GM12878 (cell line): Measurements from ENCODE around the gene BFSP1. TPM values are rescaled to one million over a fixed set of nuclear protein-coding genes. Genes with fewer than 3 reads are reported as not detected.

Source experiments
- ATAC-seq: fragments of 200-7000 bp; cut with Tn5 transposase; 3 replicates; pipeline ENCODE4 v1.9.1; 2020; ENCODE audit warnings: mild to moderate bottlenecking, moderate library complexity
- BruUV-seq: library from RNA; stranded (reverse); fragments of 400-500 nt; replicated peaks from 2 replicates; lab custom pipeline; 2021; lab: Mats Ljungman, UMichigan
- CTCF ChIA-PET: fragments of 300-600 bp; sonication (Branson Sonifier 250); formaldehyde crosslinking; extraction: SDS; loops from one replicate; lab custom pipeline; 2021; ENCODE audit warnings: inconsistent platforms; lab: Yijun Ruan, JAX
- POLR2A ChIA-PET: fragments of 350-600 bp; formaldehyde crosslinking; extraction: SDS; loops from one replicate; lab custom pipeline; 2021; ENCODE audit warnings: inconsistent platforms; lab: Charles Lee
- RAD21 ChIA-PET: fragments of 300-600 bp; sonication (Branson Sonifier 250); formaldehyde crosslinking; loops from one replicate; lab custom pipeline; 2023; ENCODE audit warnings: antibody characterized with exemption; ENCODE audit not compliant: unreplicated experiment; lab: Charles Lee
- SMC1A ChIA-PET: fragments of 300-600 bp; sonication (Branson Sonifier 250); formaldehyde crosslinking; loops from one replicate; lab custom pipeline; 2023; ENCODE audit not compliant: unreplicated experiment, uncharacterized antibody; lab: Charles Lee
- DNase-seq: peaks from one replicate; pipeline ENCODE4 v3.0.0-alpha.2; 2011; ENCODE audit warnings: low read depth, low spot score
- FAIRE-seq: peaks from 3 replicates; lab custom pipeline; 2011; peaks lifted over from hg19 to GRCh38; lab: Jason Lieb, UNC
- H2AFZ ChIP-seq: 2 replicates; pipeline ENCODE4 v1.6.0; 2011; ENCODE audit warnings: low read depth, low read length, control low read depth; ENCODE audit not compliant: control insufficient read depth
- H3K27ac ChIP-seq: 2 replicates; pipeline ENCODE4 v1.5.1; 2011; ENCODE audit warnings: control low read depth; ENCODE audit not compliant: control insufficient read depth, insufficient read depth
- H3K27me3 ChIP-seq, 2 experiments: replicated peaks in 1 of 2; 2 replicates each; pipeline versions ENCODE4 v1.6.0 to v1.6.1; 2011; ENCODE audit warnings: low read length in 1 of 2; ENCODE audit not compliant: control insufficient read depth in 2 of 2, insufficient read depth in 2 of 2
- H3K36me3 ChIP-seq, 2 experiments: 2 replicates each; pipeline ENCODE4 v1.5.1; 2011; ENCODE audit warnings: low read length in 1 of 2; ENCODE audit not compliant: control insufficient read depth in 2 of 2, insufficient read depth in 2 of 2
- H3K4me1 ChIP-seq: 2 replicates; pipeline ENCODE4 v1.6.1; 2011; ENCODE audit warnings: mild to moderate bottlenecking, low read length, moderate library complexity, mixed read lengths; ENCODE audit not compliant: control insufficient read depth, insufficient read depth
- H3K4me2 ChIP-seq: 2 replicates; pipeline ENCODE4 v1.6.0; 2011; ENCODE audit warnings: control low read depth; ENCODE audit not compliant: control insufficient read depth, insufficient read depth
- H3K4me3 ChIP-seq: fragments of 200-600 bp; sonication (generic); 2 replicates; pipeline ENCODE4 v1.5.1; 2016
- H3K79me2 ChIP-seq: 2 replicates; pipeline ENCODE4 v1.6.0; 2011; ENCODE audit warnings: low read length; ENCODE audit not compliant: control insufficient read depth, insufficient read depth
- H3K9ac ChIP-seq: 2 replicates; pipeline ENCODE4 v1.8.0; 2011; ENCODE audit warnings: low read length, control low read depth, mixed read lengths; ENCODE audit not compliant: control insufficient read depth, insufficient read depth
- H3K9me3 ChIP-seq: replicated peaks from 3 replicates; pipeline ENCODE4 v1.5.1; 2011; ENCODE audit warnings: mild to moderate bottlenecking, low read length; ENCODE audit not compliant: control insufficient read depth, insufficient read depth
- H4K20me1 ChIP-seq: 2 replicates; pipeline ENCODE4 v1.6.0; 2011; ENCODE audit not compliant: control insufficient read depth, insufficient read depth
- ASH2L ChIP-seq: fragments of 300-600, 200-600 bp; sonication (generic); IDR thresholded peaks from 2 replicates; pipeline ENCODE4 v1.6.1; 2017; ENCODE audit warnings: low read depth, mild to moderate bottlenecking, borderline replicate concordance
- KAT2A ChIP-seq: conservative IDR thresholded peaks from 2 replicates; pipeline ENCODE4 v1.6.1; 2011; ENCODE audit warnings: low read depth, low read length; ENCODE audit not compliant: control insufficient read depth
- SIX5 ChIP-seq: IDR thresholded peaks from 2 replicates; pipeline ENCODE4 v1.6.1; 2011; ENCODE audit warnings: mild to moderate bottlenecking, low read depth, low read length, moderate library complexity; ENCODE audit not compliant: severe bottlenecking
- SPI1 ChIP-seq: IDR thresholded peaks from 2 replicates; pipeline ENCODE4 v1.6.1; 2011; ENCODE audit warnings: low read depth, mild to moderate bottlenecking, low read length, moderate library complexity, borderline replicate concordance; ENCODE audit not compliant: insufficient read depth
- TCF3 ChIP-seq: IDR thresholded peaks from 2 replicates; pipeline ENCODE4 v1.6.1; 2012; ENCODE audit warnings: low read depth, mild to moderate bottlenecking, low read length, borderline replicate concordance; ENCODE audit not compliant: insufficient read depth
- WGBS: methylation state at CpG from one replicate; pipeline ENCODE4 v1.1.6; 2016; ENCODE audit warnings: low lambda C conversion rate; ENCODE audit not compliant: insufficient replicate concordance, insufficient coverage; ENCODE audit errors: missing lambda C conversion rate; 5-methylcytosine and 5-hydroxymethylcytosine counted together
- in situ Hi-C: fragments of 300-500 bp; cut with MboI; formaldehyde crosslinking; loops from 9 replicates; pipeline ENCODE4 v1.14.3; 2018; ENCODE audit warnings: mixed read lengths
- intact Hi-C: fragments of 100-400 bp; cut with micrococcal nuclease; formaldehyde crosslinking; loops from one replicate; pipeline ENCODE4 v1.14.2; 2022; ENCODE audit not compliant: unreplicated experiment
- polyA plus RNA-seq, 11 experiments: library from polyadenylated mRNA; depleted of rRNA in 4 of 11; unstranded in 6 of 11; stranded (reverse) in 5 of 11; fragments of >200 nt; fragmentation: Nextera tagmentation in 4 of 11; fragmentation: Illumina TruSeq in 1 of 11; extraction: Ambion mirVana in 4 of 11; extraction: Trizol in 1 of 11; gene quantifications; 1 replicate in 1 of 11; 2 replicates in 10 of 11; pipeline versions ENCODE4 v1.2.1 to v1.2.3, GENCODE V29; 2011 to 2016; ENCODE audit warnings: inconsistent platforms in 2 of 11, missing spikeins in 2 of 11, low read depth in 1 of 11
- total RNA-seq, 4 experiments: library from RNA; depleted of rRNA in 3 of 4; stranded (reverse); fragments of >200 nt in 3 of 4; fragmentation: Illumina TruSeq in 1 of 4; extraction: Trizol in 1 of 4; gene quantifications; 2 replicates each; pipeline versions ENCODE4 v1.2.1 to v1.2.3, GENCODE V29; 2013 to 2021
- TF ChIP-seq, protein P1 (sequence below): IDR thresholded peaks from 2 replicates; pipeline ENCODE4 v1.6.1; 2011; ENCODE audit warnings: borderline replicate concordance, low read depth, mild to moderate bottlenecking, moderate library complexity, mixed read lengths, low read length; ENCODE audit not compliant: insufficient read depth; ENCODE audit errors: extremely low read length
- TF ChIP-seq, protein P2 (sequence below): fragments of 450-650 bp; IDR thresholded peaks from 2 replicates; pipeline ENCODE4 v1.6.1; 2016; ENCODE audit warnings: mild to moderate bottlenecking

BFSP1 gene
- total and polyA plus RNA-seq, 10 of the 15 experiments (the other 5 are each of a cell fraction or from before 2014, with no cell fraction given): 0.06 to 0.22 (median 0.11) TPM; not detected in 3

DNA sequence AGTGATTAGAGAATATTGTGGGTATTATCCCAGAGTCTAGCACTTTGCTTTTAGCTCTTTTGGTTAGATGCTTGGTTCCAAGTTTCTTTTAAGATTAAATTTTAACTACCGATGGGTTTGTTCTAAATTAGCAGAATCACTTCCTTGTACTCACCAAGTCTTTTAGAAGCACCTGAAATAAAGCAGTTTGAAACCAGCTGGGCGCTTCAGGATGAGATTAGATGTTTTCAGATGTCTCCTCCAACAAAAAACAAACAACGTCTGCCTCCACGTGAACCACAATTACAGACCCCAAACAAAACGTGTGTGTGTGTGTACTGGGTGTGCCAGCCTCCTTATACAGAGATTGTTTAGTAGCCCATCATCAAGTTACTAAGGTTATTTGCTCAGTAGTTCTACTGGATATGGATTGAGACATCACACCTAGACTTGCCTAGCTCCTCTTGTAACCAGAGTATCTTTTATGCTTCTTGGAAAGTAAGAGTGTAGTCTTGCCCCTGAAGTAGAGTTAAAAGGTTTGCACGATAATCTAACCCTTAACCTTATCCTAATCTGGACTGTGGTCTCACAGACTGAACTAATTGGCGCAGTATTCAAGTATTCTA lies 41.0 kb upstream of the BFSP1 start:
- H3K9ac ChIP-seq: no peak overlapping the region
- FAIRE-seq: no peak

More for the DNA sequence above, 41.0 kb upstream of the BFSP1 start:
- DNase-seq (no peak), ATAC-seq (no peak)
- POLR2A ChIA-PET: interaction anchor here (0.5 kb wide), 1 partner anchor 1667 kb away, joined by 3 read pairs; no protein-coding TSS in a partner anchor
- intact Hi-C loops (no loop called here), in situ Hi-C loops (no loop called here)
- Histone ChIP-seq H3K4me2 (peak overlapping the region; percentile 94), H3K36me3 (no peaks in the 10 kb centered on the region), H3K4me3 (peak overlapping the region; percentile 2; the same call in 1 of the 2 replicates), H3K9me3 (no peaks in the 10 kb centered on the region), H3K27ac (no peak overlapping the region), H2AFZ (no peak overlapping the region), H4K20me1 (no peaks in the 10 kb centered on the region), H3K4me1 (peaks cover 4% of the 10 kb centered on the region), H3K27me3 (no peaks in the 10 kb centered on the region), H3K79me2 (peaks cover 11% of the 10 kb centered on the region)
- BruUV-seq: no TSS peak
- RAD21 ChIA-PET: interaction anchor here (0.5 to 2.3 kb wide), 3 partner anchors 14 to 395 kb away, joined by 3 to 12 read pairs (median 3); no protein-coding TSS in a partner anchor
- 53% methylated on average over 7 of the region's 7 CpGs for WGBS
- SMC1A ChIA-PET: interaction anchor here (0.9 to 2.0 kb wide), 10 partner anchors 9 to 384 kb away, joined by 3 to 5 read pairs (median 4); no protein-coding TSS in a partner anchor
- no peak for TF ChIP-seq ASH2L
- TF ChIP-seq SIX5: no peak
- TF ChIP-seq, protein P1, sequence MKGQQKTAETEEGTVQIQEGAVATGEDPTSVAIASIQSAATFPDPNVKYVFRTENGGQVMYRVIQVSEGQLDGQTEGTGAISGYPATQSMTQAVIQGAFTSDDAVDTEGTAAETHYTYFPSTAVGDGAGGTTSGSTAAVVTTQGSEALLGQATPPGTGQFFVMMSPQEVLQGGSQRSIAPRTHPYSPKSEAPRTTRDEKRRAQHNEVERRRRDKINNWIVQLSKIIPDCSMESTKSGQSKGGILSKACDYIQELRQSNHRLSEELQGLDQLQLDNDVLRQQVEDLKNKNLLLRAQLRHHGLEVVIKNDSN: no peak
- no peak for TF ChIP-seq SPI1
- TF ChIP-seq, protein P2, sequence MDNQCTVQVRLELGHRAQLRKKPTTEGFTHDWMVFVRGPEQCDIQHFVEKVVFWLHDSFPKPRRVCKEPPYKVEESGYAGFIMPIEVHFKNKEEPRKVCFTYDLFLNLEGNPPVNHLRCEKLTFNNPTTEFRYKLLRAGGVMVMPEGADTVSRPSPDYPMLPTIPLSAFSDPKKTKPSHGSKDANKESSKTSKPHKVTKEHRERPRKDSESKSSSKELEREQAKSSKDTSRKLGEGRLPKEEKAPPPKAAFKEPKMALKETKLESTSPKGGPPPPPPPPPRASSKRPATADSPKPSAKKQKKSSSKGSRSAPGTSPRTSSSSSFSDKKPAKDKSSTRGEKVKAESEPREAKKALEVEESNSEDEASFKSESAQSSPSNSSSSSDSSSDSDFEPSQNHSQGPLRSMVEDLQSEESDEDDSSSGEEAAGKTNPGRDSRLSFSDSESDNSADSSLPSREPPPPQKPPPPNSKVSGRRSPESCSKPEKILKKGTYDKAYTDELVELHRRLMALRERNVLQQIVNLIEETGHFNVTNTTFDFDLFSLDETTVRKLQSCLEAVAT: no peak
- TF ChIP-seq KAT2A: no peak
- TF ChIP-seq TCF3: no peak
- CTCF ChIA-PET: interaction anchor here (0.6 to 3.0 kb wide), 10 partner anchors 9 to 424 kb away, joined by 3 to 16 read pairs (median 5); partner anchors contain the start of gene RRBP1
